CD4-positive, alpha-beta T cell treated with Interleukin-17A for 1 hour (primary cell): ENCODE results near the gene LGR6.
A peak's percentile ranks its signal among the peaks of the same experiment; 100 is the strongest.

ENCODE experiments used
- DNase-seq: peaks from one replicate; pipeline ENCODE4 v3.0.0-alpha.2; 2020

The LGR6 gene

DNA sequence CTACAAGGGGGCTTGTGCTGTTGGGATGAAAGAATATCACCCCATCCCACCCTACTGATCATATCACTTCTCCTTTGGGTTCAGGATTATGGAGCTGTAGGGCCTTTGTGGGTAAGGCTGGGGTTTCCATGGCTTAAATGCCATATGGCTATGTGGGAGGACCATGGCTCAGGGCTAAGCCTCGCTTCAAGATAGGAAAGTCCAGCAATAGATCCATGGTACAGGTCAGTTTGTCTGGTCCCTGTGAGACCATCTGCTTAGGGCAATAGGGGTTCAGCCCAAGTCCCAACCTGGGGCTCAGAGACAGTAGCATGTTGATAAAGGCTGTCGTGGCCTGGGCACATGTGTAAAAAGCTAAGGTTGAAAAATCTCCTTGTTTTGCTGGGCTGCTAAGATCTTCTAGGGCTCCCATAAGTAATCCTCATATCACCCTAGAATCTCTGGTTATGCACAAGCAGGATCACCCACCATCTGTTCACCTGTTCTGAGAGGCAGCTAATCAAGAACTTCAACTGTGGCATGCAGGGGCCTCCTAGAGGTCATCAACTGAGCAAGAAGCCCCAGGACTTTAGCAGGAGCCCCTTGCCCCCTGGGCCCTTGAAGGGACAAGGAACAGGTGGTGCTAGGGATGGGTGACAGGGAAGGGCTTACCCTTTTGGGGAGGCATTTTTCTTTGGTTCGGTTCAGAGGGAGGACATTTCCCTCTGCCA, 81.6 kb downstream of the LGR6 start:
- DNase-seq = no peak

DNA sequence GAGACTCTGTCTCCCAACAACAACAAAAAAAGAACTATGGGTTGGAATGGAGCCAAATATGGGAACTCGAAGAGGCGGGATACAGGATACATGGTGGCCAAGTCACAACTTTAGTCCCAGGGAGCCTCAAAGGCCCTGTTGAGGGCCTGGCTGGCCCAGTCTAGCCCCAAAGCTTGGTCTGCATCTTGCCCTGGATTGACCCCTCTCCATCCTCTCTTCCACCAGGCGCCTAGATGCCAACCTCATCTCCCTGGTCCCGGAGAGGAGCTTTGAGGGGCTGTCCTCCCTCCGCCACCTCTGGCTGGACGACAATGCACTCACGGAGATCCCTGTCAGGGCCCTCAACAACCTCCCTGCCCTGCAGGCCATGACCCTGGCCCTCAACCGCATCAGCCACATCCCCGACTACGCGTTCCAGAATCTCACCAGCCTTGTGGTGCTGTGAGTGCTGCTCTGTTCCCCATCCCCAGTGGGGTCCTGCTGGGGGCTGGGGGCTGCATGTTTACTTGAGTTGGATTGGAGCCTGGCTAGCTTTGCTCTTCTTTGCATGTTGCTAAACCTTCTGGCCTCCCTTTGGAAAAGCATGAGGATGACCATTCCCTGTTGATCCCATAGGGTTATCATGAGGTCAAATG, 82.6 kb downstream of the LGR6 start:
- no peak for DNase-seq

DNA sequence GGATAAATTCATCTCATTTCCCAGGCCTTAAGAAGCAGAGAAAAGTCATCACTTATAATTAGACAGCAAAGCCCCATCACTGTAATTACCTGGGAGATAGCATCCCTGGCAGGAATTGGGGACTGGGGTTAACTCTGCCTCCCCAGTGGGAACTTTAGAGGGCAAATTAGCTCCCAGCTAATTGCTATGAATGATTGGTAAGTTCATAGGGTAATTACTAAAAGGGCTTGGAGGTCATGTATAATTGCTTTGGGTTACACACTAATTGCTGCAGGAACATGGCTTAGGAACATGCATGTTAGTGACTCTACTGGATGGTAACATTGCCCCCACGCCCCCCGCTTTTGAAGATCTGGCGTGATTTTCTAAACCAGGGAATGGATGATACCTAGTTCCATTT, 83.3 kb downstream of the LGR6 start:
- no peak for DNase-seq

DNA sequence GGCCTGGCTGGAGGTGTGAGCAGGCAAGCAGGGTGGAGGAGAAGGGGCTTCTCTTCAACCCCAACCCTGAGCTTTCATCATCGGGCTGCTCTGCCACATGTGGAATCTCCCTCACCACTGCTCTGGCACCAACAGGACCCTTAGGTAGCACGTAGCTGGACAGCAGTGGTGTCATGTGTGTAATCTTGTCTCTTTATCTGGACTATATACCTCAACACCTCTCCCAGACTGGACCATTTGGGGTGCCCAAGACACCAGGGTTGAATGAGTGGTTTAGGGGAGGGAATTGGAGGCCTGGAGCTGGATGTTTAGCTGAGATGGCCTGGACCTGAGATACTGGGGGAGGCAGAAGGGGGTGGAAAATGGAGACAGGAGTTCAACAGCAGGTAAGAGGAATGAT, 85.2 kb downstream of the LGR6 start:
- DNase-seq = no peak

DNA sequence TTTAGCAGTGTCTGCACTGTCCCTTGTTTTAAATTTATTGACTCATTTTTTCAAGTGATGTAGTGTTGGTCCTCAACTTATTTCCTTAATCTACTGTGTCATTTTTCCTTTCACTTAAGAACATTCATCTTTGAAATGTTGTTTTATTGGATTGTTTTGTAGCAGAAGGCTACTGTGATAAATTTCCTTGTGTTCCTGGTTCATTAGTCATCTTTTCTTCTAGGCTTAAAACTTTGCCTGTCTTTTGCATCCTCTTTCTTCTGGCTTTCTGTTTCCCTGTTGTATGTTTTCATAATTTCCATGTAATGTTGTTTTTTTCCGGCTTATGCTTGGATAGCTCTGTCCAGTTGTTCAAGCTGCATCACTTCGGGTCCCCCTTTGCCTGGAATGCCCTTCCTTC, 86.2 kb downstream of the LGR6 start:
- DNase-seq = no peak

DNA sequence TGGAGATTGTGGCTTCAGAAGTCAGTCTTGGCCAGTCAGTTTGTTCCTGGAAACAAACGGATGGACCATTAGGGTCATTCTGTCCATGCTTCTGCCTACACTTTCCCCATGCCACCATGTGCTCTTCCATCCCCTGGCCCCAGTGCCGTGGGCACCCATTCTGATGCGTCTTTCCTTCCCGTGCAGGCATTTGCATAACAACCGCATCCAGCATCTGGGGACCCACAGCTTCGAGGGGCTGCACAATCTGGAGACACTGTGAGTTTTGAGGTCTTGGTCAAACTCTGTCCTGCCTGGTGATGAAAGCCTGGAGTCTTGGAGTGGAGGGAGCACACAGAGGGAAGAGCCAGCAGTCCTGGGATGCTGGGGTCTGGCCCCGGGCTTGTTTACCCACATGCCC, 87.0 kb downstream of the LGR6 start:
- DNase-seq = no peak

DNA sequence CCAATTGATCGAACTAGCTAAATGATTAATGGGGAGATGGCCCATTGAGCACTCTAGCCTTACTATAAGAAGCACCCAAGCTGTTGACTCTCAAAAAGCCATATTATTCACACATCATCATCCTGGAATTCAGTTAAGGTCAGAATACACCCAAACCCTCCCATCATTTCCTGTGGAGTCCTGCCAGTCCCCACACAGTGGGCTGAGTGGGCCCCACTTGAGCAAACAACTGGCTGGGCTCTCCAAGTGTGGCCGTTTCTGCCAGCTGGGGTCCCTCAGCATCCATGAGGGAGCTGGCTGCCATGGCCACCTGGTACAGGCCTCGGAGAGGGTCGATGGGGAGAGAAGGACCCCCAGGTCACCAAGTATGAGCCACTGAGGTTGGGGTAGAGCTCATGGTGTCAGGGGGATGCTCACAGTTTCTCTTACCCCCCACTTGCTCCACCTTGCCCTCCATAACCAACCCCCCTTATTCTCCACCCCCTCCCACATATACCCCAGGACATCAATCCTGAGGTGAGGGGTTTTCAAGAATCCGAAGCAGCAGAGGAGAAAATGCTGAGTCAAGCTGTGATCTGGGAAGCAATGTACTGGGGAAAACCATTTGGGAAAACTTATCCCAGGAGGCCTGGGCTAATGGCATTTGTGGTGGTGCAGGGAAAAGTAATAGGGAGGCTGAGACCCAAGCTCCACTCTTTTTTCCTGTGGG, 87.9 kb downstream of the LGR6 start:
- DNase-seq = no peak

DNA sequence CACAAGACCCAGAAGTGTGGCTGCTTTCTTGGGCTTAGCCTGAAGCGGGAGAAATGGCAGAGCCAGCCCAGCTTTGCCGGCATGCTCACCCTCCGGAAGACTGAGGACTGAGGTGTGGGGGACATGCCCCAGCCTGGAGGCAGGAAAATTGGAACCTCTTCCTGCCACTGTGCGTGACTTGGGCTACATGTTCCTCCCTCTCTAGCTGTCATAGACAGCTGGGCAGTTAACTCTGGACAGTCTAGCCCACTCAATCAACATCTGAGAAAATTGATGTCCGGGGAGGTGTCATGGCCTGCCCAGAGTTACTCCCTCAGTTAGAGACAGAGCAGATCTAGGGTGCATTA, 88.4 kb downstream of the LGR6 start:
- no peak for DNase-seq

DNA sequence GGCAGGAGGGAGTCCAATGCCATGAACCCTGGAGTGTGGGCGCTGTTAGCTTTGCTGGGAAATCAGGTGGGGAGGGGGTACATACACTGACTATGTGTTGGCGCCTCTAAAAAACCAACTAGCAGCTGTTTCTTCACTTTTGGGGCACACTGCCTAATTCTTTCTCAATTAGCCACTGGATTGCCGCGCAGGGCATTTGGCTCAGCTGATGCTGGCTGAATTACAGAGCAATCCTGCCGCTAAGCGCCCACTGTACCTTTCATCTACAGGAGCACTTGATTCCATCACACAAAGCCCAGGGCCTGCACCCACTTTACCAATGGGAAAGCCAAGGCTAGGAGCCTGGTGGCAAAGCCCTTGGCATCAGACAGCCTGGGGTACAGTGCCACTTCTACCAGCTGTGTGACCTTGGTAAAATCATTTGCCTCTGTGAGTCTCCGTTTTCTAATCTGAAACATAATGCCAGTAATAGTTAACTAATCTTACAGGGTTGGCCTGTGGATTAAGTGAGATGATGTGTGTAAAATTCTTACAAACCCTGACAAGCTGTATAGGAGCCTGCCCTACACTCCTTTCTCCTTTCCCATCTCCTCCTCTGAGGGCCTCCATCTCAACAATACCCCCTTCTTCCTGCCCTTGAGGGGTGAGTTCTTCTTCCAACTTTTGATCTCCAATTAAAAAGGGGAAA, 89.1 kb downstream of the LGR6 start:
- DNase-seq = no peak

DNA sequence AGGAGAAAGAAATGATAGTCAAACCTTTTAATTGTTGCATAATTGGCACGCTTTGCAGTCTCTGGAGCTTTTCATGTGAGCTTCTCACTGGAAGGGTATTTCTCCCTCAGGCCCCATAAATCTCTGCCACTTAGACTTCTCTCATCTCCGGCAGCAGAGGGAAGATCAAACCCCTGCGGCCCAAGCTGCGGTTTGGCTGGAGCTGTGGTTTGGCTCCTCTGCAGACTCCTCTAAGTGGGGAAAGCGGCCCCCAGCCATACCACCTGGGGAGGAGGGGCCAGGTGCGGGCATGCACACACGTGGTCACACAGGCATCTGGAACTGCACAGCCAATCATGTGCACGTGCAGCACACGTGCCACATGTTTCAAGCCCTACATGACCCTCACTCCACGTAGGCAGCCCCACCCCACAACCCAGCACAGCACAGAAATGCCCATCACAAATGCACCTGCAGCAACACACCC, 89.8 kb downstream of the LGR6 start:
- DNase-seq = peak; percentile 27

DNA sequence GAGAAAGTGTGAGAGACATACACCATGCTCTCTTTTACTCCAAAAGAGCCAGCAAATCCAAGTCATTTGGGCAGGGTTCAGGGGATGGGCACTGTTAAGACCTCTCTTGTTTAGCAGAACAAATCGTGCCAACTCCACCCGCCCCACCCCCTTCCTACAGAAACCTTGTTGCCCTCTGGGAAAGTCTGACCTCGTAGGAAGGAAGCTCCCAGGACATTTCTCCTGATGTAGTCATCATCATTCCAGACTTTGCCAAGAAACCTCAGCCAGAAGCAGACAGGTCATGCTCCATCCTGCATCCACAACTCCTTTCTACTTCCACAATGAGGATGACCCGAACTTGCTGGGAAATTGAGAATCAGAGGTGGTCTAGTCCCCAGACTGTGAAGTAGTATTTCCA, 90.4 kb downstream of the LGR6 start:
- no peak for DNase-seq

DNA sequence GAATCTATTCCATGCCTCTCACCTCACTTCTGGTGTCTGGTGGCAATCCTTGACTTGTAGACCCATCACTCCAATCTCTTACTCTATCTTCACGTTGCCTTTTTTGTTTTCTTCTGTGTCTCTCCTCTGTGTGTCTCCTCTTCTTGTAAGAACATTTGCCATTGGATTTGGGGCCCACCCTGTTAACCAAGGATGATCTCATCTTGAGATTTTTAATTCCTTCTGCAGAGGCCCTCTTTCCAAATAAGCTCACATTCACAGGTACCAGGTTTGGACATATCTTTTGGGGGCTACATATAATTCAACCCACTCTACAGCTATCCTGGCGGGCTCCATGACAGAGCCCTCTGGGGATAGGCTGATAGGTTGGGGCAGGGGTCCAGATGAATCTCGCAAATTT, 92.3 kb downstream of the LGR6 start:
- no peak for DNase-seq

DNA sequence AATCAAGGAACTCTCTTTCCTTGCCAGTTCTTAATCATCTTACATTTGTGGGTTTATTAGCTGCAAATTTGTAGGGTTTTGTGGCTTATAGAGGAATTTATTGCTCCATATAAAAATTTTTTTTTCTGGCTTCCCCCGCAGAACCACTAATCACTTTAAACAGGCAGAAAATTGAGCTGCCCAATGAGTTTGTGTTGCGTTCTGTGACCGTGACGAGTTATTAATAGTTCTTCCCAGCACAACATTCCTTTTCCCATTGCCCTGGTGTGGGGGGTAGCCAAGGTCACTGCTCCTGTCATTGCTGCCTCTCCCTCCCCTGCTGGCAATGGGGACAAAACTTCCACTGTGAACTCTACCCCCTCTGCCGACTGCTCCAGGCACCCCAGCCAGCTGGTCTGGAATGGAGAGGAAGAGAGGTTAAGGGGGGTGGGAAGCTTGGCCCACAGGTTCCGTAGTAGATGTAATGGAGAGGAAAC, 93.1 kb downstream of the LGR6 start:
- no peak for DNase-seq

DNA sequence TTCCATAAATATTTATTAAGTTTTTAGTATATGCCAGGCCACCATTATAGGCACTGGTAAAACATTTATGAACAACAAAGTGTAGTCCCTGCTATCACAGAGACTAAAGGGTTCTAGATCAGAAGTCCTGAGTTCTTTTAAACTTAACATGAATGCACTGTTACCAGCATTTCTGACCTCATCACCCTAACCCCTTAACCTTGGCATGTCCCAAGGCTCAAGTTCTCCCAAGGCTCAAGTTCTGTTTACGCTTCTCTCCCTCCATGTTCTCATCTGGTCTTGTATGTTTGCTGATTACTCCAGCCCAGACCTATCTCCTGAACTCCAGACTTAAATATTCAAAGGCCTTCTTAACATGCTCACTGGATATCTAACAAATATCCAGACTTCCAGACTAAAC, 93.6 kb downstream of the LGR6 start:
- DNase-seq = no peak

DNA sequence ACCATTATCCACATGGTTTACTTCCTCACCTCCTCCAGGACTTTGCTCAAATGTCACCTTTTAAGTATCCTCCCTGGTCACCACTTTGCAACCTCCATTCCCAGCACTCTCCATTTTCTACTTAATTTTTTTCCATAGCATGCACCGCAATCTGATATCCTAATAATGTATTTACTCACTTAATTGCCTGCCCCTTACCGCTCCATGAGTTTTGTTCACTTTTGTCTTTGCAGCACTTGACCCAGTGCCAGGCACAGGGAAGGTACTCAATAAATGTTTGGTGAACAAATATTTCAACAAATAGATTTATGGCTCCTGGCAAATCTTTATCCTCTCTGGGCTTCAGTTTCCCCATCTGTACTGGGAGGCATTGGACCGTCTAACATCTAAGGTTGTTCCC, 94.6 kb downstream of the LGR6 start:
- no peak for DNase-seq

DNA sequence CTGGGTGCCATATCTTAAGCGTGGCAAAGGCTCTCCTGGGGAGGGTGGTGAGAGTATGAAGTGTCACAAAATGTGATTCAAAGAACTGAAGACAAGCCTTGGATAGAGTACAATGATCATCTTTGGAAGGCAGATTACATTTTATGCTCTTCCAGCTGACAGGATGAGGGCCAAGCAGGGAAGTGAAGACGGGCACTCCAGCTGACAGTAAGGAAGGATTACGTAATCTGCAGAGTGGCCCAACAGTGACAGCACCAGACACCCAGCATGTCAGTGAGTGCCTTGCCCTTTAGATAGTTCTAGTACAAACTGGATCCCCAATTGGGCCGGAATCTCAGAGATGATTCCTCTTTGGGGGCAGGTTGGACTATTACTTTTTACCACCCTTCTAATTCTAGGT, 95.4 kb downstream of the LGR6 start:
- DNase-seq = no peak

DNA sequence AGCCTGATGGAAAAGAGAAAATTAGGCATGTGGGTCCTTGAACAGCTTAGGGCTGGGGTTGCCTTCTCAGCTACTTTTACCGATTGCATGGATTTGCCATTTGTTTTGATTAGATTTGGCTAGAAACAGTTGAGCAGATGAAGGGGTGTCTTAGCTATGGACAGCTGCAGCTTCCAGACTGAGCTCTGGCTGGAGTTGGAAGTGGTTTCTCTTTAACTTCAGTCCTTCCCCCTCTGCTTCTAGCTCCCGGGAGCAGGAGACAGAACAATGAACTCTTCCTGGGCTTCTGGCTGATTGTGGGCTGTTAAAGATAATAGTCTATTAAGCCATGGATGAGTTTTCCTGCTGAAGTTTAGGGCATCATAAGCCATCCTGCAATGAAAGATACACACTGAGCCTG, 97.4 kb downstream of the LGR6 start:
- DNase-seq = no peak

DNA sequence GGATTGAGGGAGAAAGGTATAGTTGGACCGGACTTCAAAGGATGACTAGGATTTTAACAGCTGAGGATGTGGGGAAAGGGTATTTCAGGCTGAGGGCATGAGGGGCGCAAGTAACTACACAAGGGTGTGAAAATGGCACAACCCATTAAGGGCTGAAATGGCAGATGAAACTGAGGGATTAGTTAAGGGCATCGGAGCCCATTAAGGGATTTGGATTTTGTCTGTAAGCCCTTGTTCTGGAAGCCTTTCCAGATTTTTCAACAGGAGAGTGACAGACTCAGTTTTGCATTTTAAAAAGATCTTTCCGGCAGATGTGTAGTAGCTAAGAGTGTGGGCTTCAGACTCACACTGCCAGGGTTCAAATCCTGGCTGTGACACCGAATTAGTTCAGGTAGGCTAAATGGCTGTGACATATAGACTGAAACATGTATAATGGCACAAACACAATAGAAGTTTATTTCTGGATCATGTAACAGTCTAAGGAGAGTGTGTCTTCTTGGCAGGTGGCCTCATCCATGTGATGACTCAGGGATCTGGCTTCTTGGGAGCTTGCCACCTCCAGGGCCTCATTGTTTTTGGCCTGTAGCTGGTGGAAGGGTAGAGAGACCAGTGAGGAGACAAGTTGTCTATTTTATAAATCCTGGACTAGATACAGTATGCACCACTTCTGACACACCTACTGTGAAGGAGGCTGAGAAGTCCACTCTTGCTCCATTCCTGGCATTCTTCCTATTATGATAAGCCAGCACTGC, 98.5 kb downstream of the LGR6 start:
- DNase-seq = no peak

DNA sequence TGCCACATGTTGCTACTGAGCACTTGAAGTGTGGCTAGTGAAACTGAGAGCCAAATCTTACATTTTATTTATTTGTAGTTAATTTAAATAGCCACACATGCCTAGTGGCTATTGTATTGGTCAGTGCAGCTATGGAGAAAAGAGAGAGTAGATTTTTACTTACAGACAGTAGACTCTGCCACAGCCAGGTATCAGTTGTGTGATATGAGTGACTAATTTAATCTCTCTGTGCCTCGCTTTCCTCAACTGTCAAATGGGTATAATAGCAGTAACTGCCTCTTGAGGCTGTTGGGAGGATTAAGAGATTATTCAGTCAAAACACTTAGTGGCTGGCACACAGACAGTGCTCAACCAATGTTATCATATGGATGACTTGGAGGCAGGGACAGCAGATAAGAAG, 99.2 kb downstream of the LGR6 start:
- no peak for DNase-seq

DNA sequence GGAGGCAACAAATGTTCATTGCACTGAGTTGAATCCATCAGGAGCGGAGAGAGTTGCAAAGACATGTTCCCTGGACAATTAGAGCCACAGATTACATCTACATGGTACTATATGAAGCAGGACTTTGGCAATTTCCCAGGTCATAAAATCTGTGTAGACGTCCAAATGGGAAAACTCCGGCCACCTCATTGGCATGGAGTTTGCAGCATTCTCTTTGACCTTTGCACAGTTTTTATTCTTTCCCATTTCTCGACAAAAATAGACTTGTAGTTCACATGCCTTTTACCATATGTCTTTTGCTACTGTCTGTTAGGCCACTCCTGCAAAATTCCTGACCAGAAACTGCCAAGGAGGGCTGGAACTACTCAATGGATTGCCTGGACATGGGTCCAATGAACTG, 100.0 kb downstream of the LGR6 start:
- no peak for DNase-seq

DNA sequence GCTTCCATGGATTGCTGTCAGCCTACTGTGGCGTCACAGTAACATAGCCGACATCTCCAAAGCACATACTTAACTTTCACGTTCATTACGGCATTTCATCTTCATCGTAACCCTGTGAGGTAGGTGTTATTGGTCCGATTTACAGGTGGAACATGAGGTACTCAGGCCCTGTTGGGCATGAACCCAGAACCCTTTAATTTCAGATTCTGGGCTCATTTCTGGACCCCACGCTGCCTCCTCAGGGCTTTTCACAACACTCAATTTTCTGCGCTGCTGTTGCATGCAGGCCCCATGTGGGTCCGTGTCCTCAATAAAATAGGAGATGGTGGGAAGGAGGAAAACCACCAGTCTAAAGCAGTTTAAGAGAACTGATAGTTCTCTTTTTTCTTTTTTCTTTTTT, 108.6 kb downstream of the LGR6 start:
- DNase-seq = no peak

DNA sequence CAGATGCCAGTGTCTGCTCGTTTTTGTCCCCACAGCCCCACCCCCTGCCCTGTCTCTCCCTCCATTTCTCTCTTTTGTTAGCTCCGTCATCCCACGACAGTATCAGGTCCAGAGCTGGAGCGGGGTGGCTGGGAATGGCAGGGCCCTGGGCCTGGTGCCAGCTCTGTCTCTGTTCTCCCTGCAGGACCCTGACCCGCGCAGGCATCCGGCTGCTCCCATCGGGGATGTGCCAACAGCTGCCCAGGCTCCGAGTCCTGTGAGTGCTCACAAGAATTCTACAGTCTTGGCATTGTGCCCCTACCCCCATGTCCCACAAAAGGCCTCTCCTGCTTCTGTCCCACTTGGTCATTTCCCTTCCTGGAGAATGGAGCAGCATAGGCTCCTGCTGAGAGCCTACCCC, 110.8 kb downstream of the LGR6 start:
- DNase-seq = no peak

DNA sequence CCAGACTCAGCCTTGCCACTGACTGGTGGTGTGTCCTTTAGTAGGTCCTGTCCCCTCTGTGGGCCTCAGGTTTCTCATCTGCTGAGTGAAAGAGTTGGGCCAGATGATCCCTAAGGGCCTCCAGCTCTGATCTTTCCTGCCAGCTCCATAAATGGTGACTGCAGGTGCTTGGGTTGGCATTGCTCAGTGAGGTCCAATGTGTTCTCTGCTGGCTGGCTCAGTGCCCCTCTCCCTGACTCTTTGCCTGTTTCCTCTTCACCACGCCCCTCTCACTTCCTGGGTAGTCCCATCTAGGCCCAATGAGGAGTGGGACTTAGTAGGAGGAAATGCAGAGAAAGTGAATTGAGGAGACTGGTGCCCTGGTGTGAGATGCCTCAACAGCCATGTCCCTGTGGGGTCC, 111.6 kb downstream of the LGR6 start:
- no peak for DNase-seq
